DOHH2 (cell line): ENCODE data around the gene POLR1D.

ENCODE experiments used
- CTCF ChIP-seq: fragments of 200-600 bp; sonication (generic); IDR thresholded peaks from one replicate; pipeline ENCODE4 v1.5.1; 2014; ENCODE audit warnings: antibody characterized with exemption, mild to moderate bottlenecking, low read depth, low read length; ENCODE audit not compliant: poor library complexity, severe bottlenecking
- EZH2phosphoT487 ChIP-seq: fragments of 200-600 bp; sonication (generic); IDR thresholded peaks from 2 replicates; pipeline ENCODE4 v1.6.1; 2017; ENCODE audit warnings: borderline replicate concordance, mild to moderate bottlenecking, antibody characterized with exemption, low read length, moderate library complexity, mixed read lengths

GRCh38 chr13:27587095-27587746 lies 34.5 kb upstream of the POLR1D start:
- TF ChIP-seq CTCF (no peak), EZH2phosphoT487 (no peak)
